Mesothelial cell of epicardium (in vitro differentiated cells): ENCODE measurements around the gene FADD. TPM values are rescaled to one million over a fixed set of nuclear protein-coding genes. Genes with fewer than 3 reads are reported as not detected.

ENCODE experiments used
- DNase-seq, 2 experiments: peaks; one replicate each; pipeline ENCODE4 v3.0.0; 2021; ENCODE audit warnings: low spot score in 2 of 2; ENCODE audit not compliant: unreplicated experiment in 2 of 2
- H3K27ac Mint-ChIP-seq: 2 replicates; pipeline ENCODE4 v1.8.0; 2021; ENCODE audit warnings: mixed read lengths
- H3K27me3 Mint-ChIP-seq: 2 replicates; pipeline ENCODE4 v1.8.0; 2021; ENCODE audit warnings: low read depth, mixed read lengths
- H3K36me3 Mint-ChIP-seq: 2 replicates; pipeline ENCODE4 v1.8.0; 2021; ENCODE audit warnings: mixed read lengths
- H3K4me1 Mint-ChIP-seq: 2 replicates; pipeline ENCODE4 v1.8.0; 2021; ENCODE audit warnings: mixed read lengths
- H3K4me3 Mint-ChIP-seq: 2 replicates; pipeline ENCODE4 v1.8.0; 2021; ENCODE audit warnings: mild to moderate bottlenecking, moderate library complexity, mixed read lengths
- H3K9me3 Mint-ChIP-seq: 2 replicates; pipeline ENCODE4 v1.8.0; 2021; ENCODE audit warnings: mixed read lengths
- total RNA-seq: library from RNA; stranded (reverse); gene quantifications from 3 replicates; pipeline ENCODE4 v1.2.1, GENCODE V29; 2021
- TF ChIP-seq, protein P1 (sequence below): fragments of 200-600 bp; sonication (generic); IDR thresholded peaks from one replicate; pipeline ENCODE4 v1.5.0; 2021; ENCODE audit warnings: antibody characterized with exemption; ENCODE audit not compliant: unreplicated experiment

The FADD gene, protein sequence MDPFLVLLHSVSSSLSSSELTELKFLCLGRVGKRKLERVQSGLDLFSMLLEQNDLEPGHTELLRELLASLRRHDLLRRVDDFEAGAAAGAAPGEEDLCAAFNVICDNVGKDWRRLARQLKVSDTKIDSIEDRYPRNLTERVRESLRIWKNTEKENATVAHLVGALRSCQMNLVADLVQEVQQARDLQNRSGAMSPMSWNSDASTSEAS
- 20.8 to 21.7 TPM (median 20.9 TPM) in 3 replicates for total RNA-seq

DNA sequence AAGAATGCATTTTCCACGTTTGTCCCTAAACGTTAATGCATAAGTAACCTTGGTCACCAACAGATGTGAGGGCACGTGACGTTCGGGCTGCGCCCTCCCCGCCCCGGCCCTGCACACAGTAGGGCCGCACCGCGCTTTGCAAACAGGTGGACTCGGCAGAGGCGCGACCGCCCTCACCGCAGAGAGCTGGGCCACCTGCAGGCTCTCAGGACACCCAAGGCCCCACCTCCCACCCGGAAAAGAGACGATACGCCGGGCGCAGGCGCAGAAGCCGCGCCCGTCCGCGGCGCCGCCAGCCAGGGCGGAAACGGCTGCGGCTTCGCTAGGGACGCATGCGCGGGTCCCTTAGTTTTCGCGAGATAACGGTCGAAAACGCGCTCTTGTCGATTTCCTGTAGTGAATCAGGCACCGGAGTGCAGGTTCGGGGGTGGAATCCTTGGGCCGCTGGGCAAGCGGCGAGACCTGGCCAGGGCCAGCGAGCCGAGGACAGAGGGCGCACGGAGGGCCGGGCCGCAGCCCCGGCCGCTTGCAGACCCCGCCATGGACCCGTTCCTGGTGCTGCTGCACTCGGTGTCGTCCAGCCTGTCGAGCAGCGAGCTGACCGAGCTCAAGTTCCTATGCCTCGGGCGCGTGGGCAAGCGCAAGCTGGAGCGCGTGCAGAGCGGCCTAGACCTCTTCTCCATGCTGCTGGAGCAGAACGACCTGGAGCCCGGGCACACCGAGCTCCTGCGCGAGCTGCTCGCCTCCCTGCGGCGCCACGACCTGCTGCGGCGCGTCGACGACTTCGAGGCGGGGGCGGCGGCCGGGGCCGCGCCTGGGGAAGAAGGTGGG is at the start of gene FADD:
TSS of gene FADD (plus strand) at position 377 of the 831 bp plus-strand sequence. CDS start at position 541, 164 bp downstream.
- TF ChIP-seq, protein P1, sequence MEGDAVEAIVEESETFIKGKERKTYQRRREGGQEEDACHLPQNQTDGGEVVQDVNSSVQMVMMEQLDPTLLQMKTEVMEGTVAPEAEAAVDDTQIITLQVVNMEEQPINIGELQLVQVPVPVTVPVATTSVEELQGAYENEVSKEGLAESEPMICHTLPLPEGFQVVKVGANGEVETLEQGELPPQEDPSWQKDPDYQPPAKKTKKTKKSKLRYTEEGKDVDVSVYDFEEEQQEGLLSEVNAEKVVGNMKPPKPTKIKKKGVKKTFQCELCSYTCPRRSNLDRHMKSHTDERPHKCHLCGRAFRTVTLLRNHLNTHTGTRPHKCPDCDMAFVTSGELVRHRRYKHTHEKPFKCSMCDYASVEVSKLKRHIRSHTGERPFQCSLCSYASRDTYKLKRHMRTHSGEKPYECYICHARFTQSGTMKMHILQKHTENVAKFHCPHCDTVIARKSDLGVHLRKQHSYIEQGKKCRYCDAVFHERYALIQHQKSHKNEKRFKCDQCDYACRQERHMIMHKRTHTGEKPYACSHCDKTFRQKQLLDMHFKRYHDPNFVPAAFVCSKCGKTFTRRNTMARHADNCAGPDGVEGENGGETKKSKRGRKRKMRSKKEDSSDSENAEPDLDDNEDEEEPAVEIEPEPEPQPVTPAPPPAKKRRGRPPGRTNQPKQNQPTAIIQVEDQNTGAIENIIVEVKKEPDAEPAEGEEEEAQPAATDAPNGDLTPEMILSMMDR = no peak
- Mint-ChIP-seq H3K36me3 (peaks cover 6% of the 10 kb centered on the region), H3K27me3 (peaks cover 6% of the 10 kb centered on the region), H3K27ac (peak within 1 kb of the TSS; percentile 95), H3K4me3 (peak within 1 kb of the TSS; percentile 90), H3K9me3 (no peaks in the 10 kb centered on the region), H3K4me1 (peaks cover 21% of the 10 kb centered on the region)
- peak; percentile 84 to 89 for DNase-seq

DNA sequence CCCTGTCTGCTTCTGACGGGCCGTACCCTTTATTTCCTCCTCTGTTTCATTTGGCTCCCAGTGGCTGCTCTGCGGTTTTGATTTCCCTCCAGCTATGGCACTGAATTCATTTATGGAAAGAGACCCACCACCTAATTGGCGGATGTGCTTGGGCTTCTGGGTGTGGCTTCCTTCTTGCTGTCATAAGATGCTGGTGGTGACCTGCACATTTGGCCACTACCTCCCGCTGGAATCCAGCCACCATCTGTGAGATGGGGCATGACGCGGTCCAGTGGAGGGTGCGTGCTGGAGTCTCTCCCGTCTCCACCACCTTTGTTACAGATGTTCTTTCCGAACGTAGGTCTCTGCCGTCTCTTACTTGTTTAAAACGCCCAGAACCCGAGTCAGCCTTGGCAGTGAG is 47.7 kb upstream of the FADD start:
- peaks cover 2% of the 10 kb centered on the region for H3K36me3 Mint-ChIP-seq

DNA sequence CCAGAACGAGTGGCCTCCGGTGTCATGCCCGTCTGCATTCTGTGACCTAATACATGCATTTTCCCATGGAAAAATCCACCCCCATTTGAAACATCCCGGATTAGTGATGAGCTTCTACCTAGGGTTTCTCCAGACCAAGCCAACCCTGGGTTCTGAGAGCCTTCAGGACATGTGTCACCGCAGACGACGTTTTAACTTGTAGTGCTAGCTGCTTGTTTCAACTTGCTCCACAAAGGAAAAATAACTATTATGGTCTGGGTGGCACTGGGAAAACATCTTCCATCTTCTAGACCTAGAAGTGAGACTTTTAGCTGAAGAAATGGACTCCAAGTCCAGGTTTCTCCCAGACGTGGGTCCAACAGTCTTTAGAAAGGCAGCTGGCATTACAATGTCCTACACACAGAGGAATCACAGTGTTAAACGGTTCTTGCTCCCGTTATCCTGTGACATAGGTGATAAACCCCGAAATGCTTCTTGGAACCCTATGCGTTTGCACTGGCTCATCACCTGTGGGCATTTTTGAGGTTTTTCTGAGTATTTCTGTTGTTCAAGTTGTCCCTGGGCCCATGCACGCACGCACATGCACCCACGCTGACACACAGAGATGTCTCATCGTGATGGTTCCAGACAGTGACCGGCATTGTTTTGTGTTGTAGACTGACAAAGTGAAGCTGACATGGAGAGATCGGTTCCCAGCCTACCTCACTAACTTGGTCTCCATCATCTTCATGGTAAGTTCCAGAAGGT is 46.6 kb upstream of the FADD start:
- H3K4me3 Mint-ChIP-seq = no peak overlapping the region
- no peak overlapping the region for H3K27ac Mint-ChIP-seq
- DNase-seq = no peak
- H3K36me3 Mint-ChIP-seq = peaks cover 2% of the 10 kb centered on the region
- no peaks in the 10 kb centered on the region for H3K27me3 Mint-ChIP-seq
- TF ChIP-seq, protein P1 = no peak
- H3K4me1 Mint-ChIP-seq = no peaks in the 10 kb centered on the region
- H3K9me3 Mint-ChIP-seq = no peaks in the 10 kb centered on the region

More for the DNA sequence above, 47.7 kb upstream of the FADD start:
- DNase-seq = no peak
- no peak overlapping the region for H3K27ac Mint-ChIP-seq
- no peaks in the 10 kb centered on the region for H3K27me3 Mint-ChIP-seq
- TF ChIP-seq, protein P1 = no peak
- no peaks in the 10 kb centered on the region for H3K4me1 Mint-ChIP-seq
- H3K4me3 Mint-ChIP-seq = no peak overlapping the region
- H3K9me3 Mint-ChIP-seq = no peaks in the 10 kb centered on the region

DNA sequence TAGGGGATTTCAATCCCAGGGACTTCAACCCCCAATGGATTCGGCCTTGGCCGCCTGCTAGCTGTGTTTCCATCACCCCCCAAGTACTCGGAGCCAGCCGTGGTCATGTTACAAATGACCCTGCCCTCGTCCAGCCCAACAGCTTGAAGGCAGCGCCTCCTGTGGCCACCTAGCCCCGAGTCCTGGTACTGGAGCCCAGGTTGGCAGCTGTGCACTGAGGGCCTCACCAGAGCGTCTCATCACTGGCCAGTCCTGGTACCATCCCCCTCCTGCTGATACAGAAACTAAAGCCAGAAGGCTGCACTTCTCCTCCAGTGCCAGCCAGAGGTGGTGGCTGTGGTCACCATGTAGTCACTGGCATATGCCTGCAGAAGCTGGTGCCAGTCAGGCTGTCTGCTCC is 44.9 kb upstream of the FADD start:
- DNase-seq = no peak
- peaks cover 1% of the 10 kb centered on the region for H3K27me3 Mint-ChIP-seq
- no peak overlapping the region for H3K4me3 Mint-ChIP-seq
- H3K9me3 Mint-ChIP-seq = no peaks in the 10 kb centered on the region
- TF ChIP-seq, protein P1 = no peak
- no peak overlapping the region for H3K27ac Mint-ChIP-seq
- H3K4me1 Mint-ChIP-seq = peaks cover 1% of the 10 kb centered on the region
- H3K36me3 Mint-ChIP-seq = no peaks in the 10 kb centered on the region

DNA sequence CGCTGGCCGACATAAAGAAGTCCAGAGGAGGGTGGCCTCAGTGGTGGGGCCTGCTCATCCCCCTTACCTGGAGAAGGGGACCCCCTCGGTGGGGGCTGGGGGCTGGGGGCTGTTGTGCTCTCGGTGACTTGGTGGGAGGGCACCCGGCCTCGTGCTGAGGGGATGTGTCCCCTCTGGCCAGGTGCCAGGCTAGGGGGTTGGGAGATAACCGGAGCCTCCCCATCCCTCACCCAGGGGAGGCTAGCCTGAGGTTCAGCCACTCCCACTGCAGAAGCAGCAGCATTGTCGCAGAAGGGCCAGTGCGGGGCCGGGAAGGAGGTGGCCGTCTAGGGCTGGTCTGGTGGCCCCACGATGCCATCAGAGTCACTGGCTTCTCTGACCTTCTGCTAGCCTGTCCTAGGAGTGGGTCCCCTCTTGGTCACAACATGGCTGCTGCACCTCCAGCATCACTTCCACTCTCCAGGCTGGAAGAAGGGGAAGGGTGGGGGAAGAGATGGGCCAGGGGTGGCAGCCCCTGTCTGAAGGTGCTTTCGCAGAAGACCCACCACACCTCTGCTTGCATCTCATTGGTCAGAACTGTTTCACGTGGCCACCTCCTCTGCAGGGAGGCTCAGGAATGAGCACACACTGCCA is 44.2 kb upstream of the FADD start:
- H3K27me3 Mint-ChIP-seq = peaks cover 1% of the 10 kb centered on the region
- no peak overlapping the region for H3K4me3 Mint-ChIP-seq
- TF ChIP-seq, protein P1 = no peak
- H3K9me3 Mint-ChIP-seq = no peaks in the 10 kb centered on the region
- H3K36me3 Mint-ChIP-seq = no peaks in the 10 kb centered on the region
- H3K4me1 Mint-ChIP-seq = peaks cover 3% of the 10 kb centered on the region
- DNase-seq = no peak
- H3K27ac Mint-ChIP-seq = no peak overlapping the region
